HG03139 (cell line): ENCODE data around the gene HYLS1.

ENCODE experiments used
- ATAC-seq: cut with Tn5 transposase; IDR thresholded peaks from one replicate; pipeline ENCODE4 v1.9.1; 2021; ENCODE audit not compliant: unreplicated experiment

The HYLS1 gene

DNA sequence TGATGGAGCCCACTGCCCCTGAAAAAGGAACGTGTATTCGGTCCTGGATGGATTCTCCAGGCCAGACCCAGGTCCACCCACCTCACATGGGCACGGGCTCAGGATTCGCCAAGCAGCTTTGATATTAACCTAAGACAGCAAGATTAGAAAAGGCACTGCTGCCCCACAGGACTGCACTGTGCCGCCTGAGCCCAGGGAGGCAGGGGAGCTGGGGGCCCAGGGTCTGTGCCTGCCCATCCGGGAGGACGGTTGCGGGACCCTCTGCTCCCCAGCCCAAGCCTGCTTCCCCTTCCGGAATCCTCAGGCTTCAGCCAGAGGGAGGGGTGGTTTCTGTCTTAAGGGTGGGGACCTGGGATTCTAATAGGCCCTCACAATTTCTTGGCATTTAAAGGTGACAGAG lies 44.8 kb downstream of the HYLS1 start:
- no peak for ATAC-seq

DNA sequence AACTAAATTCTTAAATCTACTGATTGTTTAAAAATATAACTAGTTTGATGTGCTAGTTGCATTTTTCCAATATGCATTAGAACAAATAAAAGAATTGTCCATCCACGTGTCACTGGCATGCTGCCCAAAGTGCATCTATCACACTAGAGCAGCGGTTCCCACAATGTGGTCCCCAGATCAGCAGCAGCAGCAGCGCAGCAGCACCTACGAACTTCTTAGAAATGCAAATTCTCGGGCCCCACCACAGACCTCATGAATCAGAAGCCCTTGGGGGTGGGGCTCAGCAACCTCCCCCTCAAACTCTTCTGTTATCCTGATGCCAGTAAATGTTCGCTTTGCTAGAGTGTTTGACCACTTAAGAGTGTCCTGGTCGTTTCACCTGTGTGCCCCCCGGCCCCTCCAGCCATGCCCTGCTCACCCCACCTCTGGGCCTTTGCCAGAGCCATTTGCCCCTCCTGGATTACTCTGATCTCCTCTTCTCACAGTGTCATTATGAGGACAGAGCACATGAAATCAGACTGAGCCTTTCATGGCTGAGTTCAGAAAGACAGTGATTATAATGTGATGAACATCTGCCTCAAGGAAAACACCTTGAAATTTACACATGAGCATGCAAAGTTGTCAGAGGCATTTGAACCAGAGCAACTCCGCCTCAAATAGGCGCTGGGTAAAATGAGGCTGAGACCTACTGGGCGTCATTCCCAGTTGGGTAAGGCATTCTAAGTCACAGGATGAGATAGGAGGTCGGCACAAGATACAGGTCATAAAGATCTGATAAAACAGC lies 45.8 kb downstream of the HYLS1 start:
- ATAC-seq, result no peak

DNA sequence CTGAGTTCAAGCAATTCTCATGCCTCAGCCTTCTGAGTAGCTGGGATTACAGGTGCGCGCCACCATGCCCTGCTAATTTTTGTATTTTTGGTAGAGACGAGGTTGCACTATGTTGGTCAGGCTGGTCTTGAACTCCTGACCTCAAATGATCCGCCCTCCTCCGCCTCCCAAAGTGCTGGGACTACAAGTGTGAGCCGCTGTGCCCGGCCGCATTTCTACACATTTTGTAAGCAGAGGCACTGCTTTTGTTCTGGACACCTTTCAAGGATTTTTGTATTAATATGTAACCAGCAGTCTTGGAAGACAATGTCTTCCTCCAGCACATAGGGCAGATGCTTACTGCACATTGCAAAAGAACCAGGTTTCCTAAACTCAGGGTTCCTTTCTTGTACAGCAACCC lies 47.0 kb downstream of the HYLS1 start:
- ATAC-seq, result no peak

DNA sequence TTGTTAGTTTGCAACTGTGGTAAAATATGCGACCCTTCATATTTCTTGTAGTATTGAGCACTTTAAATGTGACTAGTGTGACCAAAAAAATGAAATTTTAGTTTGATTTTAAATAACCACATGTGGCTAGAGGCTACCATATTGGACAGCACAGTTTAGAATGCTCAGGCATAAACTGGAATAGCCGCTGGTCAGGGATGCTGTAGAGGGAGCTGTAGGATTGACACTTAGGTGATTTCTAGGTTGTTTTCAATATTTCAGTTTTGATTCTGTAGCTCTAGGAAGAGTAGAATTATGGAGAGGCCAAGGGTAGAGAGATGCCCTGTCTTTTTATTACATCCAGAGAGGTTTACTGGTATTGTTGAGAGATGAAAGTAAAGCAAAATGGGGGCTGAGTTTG lies 47.6 kb downstream of the HYLS1 start:
- ATAC-seq, result no peak

DNA sequence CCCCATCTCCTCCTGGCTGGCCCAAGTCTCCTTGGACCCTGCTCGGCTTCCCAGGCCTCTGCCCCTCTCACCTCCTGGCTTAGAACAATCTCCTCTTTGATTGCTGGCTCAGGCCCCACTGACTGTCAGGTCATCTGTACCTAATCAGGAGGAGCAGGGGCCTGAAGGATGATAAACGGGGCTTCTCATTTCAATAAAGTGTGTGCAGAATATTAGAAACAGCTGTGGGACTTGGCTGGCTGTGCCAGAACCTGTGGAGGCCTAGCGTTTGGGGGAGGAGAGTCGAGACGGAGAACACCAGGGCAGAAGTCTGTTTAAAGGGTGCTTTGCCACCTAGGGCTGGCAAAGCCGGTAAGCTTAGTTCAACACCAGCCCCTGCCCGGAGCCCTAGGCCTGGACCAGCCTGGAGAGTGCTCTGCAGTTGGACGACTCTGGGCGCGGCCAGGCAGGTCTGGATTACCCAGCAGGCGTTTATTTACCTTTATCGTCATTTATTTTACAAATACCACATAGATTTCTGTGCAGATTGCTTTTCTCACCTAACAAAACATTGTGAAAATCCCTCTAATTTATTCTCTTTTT lies 48.2 kb downstream of the HYLS1 start:
- ATAC-seq, result no peak

DNA sequence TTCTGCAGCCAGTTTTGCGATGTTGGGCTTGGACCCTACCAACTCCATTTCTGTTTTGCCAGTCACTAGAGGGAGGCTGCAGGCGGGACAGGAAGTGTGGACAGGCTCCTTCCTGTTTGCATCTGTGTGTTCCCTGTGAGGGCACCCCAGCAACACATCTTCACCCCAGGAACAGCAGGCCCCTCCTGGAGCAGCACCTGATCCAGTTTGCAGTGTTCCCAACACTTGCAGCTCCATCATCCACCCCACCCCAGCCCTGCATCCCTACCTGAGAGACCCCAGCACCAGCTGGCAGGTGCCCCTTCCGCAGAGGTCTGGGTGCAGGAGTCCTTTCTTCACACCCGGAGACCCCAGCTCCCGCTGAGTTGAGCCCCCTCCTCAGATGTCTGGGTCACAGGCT lies 51.0 kb downstream of the HYLS1 start:
- no peak for ATAC-seq

DNA sequence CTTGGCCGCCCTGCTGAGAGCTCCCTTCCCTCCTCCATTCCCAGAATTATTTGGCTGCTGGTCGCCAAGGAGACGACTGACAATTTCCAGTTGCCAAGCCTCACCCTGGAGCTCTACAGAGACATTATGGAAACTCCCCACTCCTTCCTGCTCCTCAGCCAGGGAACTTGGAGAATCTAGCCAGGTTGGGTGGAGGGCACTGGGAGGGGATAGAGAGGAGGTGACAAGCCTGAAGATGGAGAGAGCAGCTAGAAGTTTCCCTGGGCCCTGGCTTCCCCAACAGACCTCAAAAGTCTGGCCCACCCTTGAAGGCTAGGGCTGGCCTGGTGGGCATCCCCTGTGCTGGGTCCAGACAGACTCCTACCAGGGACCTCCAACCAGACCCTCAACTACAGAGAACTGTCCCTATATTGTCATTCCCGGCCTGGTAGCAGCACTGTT lies 51.6 kb downstream of the HYLS1 start:
- no peak for ATAC-seq

DNA sequence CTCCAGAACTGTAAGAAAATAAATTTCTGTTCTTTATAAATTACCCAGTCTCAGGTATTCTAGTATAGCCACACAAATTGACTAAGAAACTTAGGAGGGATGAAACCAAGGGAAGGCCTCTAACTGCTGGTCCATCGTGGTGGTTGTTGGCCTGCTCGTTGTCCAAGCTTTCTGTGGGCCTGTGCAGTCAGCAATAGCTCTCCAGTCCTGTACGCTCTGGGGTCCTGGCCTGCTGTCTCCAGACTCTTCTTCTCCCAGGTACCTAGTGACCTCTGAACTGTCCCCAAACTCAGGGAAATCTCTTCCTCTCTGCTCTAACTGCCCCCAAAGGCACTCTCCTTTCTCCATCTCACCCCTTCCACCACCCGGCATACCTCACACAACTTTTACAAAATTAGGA lies 52.7 kb downstream of the HYLS1 start:
- no peak for ATAC-seq

DNA sequence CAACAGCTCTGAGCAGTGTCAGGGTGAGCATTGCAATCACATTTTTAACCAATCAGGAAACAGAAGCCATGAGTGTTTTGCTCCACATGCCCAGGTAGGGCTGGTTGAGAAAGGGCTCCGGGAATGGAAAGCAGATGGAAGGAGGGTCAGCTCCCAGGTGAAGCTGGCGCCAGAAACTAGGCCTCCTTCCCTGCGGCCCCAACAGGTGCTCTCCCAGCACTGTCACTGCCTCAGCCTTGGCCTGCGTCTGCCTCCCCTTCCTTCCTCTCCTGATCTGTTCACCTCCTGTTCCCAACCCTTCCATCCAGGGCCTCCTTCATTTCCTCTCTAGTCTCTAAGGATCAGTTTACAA lies 53.8 kb downstream of the HYLS1 start:
- no peak for ATAC-seq

DNA sequence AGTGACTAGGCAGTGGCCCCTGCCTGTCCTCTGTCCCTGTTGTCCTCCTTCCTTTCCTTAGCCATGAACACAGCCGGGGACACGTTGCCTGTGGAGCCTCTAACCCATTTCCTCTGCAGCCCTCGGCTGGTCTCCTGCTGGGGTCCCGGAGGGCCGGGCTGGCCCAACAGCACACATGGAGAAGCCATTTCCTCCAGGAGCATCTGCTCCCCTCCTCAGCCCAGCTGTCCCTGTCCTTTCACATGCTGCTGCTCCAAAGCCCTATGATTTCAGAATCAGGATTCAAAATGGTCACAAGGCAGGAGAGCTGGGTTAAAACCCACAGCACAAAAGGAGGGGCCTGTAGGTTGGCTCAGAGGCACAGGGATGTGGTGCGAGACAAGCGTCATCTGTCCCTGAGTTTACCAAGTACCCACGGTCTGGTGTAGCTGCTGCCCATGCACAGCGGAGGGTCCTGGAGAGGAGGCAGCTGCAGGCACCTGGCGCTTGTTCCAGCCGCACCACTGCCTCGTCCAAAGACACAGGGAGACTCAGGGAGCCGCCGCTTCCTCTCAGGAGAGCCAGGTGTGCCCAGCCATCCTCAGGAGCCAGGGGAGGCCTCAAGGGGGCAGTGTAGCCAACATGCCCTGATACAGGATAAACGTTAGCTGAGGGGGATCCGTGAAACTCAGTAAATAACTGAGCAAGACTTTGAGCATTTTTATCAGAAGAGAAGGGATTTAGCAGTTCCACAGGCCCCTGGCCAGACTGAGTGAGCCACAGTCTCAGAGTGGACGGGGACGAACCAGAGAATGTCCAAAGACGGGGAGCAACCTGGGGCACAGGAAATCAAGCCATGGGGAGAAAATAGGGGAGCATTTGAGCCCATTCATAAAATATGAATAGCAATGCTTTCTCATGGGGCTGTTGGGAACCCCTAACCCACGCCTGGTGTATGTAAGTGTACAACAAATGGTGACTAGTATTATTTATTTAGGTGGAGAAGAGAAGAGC lies 54.4 kb downstream of the HYLS1 start:
- ATAC-seq, result no peak

DNA sequence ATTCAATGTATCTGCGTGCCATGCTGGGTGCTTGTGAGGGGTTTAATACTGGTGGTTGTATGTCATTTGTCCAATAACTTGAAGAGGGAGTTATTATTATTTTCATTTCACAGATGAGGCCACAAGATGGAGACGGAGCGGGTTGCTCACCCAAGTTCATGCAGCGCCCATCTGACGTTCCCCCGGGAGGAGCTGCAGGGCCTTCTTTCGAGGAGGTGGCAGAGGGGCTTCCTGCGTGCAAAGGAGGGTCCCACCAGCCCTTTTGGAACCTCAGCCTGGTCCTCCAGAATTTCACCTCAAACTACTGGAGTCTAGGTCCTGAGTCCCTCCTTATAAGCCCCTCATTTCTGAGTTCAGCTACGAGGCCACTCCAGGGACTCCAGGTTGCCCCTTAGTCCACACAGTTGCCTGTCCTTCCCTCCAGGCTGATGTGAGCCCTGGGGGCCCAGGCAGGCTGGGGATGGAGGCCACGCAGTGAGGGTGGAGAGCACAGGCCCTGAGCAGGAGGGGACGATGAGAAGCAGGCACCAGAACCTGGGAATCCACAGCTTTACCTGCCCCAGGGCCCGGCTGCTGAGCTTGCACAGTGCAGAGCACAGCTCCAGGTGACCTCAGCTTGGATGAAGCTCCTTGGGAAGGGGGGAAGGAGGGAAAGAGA lies 55.4 kb downstream of the HYLS1 start:
- ATAC-seq, result no peak

DNA sequence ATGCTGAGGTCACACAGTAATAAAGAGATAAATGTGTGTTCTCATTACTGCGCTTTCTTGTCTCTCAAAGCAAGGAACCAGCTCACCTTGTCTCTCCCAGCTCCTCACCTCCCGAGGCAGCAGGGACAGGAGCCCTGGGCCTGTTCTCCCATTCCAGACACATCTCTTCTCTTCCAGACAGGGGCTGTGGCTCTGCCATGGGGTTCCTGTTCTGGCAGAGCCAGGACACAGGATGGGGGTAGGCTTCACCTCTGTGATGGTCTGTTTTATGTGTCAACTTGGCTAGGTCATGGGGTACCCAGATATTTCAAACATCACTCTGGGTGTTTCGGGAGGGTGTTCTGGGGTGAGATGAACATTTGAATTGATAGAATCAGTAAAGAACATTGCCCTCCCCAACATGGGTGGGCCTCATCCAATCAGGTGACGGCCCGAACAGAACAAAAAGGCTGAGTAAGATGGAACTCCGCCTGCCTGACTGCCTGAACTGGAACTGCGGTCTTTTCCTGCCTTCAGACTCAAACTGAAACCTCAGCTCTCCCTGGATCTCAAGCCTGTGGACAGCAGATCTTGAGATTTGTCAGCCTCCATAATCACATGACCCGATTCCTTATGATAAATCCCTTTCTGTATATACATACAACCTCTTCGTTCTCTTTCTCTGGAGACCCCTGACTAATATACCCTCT lies 56.3 kb downstream of the HYLS1 start:
- no peak for ATAC-seq

DNA sequence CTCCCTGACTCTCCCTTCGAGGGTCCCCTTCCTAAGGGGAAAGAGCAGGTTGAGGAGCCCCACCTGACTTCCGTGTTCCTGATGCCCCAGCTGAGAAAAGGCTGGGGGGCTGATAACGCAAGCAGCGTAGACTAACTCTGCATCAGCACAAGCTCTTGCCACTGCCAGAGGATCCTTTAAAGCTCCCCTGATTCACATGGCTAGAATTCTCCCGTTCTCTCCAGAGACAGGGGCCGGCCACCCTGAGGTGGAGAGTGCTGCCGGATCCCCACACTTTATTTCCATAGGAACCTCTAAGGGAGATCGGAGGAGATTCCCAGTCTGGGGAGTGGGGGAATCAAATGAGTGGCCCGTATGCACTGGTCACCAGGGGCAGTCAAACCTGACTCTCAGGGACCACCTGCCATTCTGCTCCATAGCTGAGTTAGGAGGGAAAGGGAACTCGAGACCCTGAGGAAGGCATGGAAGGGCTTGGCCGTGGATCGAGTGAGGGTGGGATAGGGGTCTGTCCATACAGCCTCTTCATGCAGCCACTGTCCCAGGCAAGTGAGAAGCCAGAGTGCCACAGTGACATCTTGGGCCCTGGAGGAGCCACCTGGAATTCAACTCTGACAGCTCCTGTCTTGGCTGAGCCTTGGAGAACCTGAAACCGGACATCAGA lies 57.0 kb downstream of the HYLS1 start:
- ATAC-seq, result no peak

DNA sequence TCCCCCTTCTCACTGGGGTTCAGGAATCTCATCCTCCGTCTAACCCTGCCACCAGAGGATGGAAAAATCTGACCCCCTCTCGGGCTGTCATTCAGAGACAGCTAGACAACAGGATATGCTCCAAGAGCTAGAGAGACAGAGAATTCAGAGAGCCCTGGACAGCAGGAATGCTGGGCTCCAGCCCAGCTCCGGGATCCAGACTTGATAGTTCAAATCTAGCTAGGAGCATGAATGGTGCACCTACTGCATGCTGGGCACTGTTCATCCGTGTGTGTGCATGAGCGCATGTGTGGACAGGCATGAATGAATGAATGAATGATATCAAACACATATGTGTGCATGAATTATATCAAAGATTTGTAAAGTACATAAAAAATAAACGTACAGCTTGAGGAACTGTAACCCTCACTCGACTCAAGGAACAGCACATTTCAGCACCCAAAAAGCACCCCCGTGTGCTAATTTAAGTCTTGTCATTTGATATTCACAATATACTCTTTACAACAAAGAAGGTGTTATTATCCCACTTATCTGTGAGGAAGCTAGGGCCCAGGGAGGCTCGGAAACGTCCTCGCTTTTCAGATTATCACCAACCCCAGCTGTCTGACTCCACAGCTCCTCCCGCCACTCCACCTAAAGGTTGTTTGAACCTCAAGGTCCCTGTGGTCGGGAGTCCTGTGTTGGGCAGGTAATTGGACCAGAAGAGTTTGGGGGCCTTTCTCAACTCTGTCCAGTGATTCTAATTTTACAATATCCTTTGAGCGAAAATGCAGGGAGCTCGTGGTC lies 57.7 kb downstream of the HYLS1 start:
- ATAC-seq, result no peak

DNA sequence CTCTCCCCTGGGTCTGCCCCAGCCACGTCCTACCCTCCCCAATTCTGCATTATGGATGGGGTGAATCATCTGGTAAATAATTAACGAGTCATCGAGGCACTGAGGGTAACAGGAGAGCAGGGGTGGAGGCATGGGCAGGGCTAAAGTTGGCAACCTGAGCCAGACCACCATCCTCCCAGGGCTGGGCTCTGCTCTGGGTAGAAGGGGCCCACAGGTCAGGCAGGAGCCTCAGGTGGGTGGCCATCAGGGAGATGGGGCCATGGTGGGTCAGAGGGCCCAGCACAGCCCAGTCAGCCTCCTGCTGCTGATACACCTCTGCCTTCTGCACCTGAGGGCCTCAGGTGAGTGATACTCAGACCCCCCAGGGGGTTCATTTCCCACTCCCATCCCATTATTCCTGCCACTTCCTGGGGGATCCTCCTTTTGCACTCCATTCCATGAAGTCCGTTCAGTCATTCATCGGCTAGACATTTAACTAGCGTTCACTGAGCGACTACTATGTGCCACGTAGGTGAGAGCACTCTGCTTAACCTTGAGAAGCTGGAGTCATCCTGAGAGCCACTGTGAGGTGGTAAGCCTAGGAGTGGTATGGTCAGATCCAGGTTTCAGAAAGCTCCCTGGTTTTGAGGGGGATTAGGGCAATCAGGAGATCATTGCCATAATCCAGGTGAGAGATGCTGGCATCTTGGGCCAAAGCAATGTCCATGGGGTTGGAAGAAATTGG lies 58.5 kb downstream of the HYLS1 start, which contains the start of gene VSIG10L2:
Gene VSIG10L2, plus strand, starts transcription at position 248 of the 724 bp plus-strand sequence. Its CDS starts 12 bp downstream, at position 260.
- no peak for ATAC-seq

DNA sequence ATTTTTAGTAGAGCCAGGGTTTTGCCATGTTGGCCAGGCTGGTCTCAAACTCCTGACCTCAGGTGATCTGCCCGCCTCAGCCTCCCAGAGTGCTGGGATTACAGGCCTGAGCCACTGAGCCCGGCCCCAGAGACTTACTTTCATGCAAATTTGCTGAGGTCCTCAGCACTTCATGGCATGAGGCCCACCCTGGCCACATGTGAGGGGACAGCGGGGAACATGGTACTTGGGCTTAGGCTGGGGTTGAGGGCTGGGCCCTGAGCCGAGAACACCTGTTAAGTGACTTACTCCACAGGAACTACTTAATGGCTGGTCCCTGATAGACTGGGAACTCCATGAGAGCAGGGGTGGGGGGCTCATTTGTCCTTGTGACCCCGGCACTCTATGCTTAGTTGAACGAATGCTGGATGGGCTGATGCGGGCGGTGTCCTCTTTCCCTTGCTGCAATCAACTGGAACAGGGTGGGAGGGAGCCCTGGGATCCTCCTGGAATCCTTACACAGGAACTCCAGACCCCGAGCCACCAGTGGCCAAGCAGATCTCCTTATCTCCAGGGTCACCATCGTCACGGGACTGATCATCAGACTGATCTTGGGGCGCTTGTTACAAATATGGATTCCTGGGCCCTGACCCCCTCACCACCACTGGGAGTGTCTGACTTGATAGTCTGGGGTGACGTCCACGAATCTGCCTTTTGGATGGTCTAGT lies 59.4 kb downstream of the HYLS1 start:
- no peak for ATAC-seq

DNA sequence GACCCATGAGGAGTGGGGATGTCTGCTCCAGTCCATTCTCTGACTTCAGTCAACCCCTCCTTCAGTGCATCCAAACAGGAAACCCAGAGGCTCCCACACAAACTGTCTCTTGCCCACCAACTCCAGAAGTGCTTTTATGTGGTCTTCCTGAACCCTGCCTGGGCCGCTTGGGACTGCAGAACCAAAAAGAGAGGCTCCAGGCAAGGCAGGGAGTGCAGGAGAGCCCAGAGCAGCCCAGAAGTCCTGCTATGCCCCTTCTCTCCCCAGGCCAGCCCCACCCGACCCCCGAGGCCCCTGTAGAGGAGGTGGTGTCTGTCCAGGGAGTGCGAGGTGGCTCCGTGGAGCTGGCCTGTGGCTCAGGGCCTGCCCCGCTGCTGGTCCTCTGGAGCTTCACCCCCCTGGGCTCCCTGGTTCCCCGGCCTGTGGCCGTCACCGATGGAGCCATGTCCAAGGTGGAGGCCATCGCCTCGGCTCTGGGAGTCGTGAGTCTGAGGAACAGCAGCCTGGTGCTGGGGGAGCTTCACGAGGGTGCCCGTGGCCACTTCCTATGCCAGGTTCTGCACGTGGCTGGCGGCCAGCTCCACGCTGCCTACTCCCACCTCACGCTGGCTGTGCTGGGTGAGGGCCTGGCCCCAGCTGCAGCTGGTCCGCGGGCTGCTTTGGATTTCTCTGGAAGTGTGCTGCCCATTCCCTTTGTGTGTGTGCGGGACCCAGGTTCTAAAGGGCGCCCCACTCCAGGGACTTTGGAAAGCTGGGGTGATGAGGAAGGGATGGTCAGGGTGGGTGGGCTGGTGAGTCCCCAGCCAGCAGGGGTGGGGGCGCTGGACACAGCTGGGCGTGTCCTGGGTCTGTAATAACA lies 60.2 kb downstream of the HYLS1 start:
- no peak for ATAC-seq
